ENCODE results near the gene PLIN1. TPM values are rescaled to one million over a fixed set of nuclear protein-coding genes. Genes with fewer than 3 reads are reported as not detected.

The PLIN1 gene
- total and polyA plus RNA-seq, 10 of the 15 experiments (the other 5 are each of a cell fraction or from before 2014, with no cell fraction given): 0.05 to 0.13 (median 0.09) TPM; not detected in 6

- no peak for TF ChIP-seq NFYB (IDR thresholded peaks at IDR 0.05; ENCODE audit: insufficient read depth, low read depth, low read length)
These were observed at the start of gene PLIN1 (continued) for GRCh38 chr15:89679212-89679611.

GRCh38 chr15:89728254-89728653 lies 49.1 kb upstream of the PLIN1 start:
- Histone ChIP-seq H3K79me2 (ENCODE audit: control insufficient read depth, insufficient read depth, low read length) (no peaks in the 10 kb centered on the region), H3K4me1 (ENCODE audit: control insufficient read depth, insufficient read depth, low read length) (no peaks in the 10 kb centered on the region), H3K27me3 (replicated peaks in 1 of 2; ENCODE audit: control insufficient read depth in 2 of 2, insufficient read depth in 2 of 2, low read length in 1 of 2) (no peaks in the 10 kb centered on the region; a peak in 1 of 4 replicates), H3K36me3 (ENCODE audit: control insufficient read depth in 2 of 2, insufficient read depth in 2 of 2, low read length in 1 of 2) (no peaks in the 10 kb centered on the region), H3K9me3 (replicated peaks; ENCODE audit: control insufficient read depth, insufficient read depth, low read length) (no peaks in the 10 kb centered on the region; the same call in 1 of the 3 replicates), H3K4me2 (ENCODE audit: control insufficient read depth, insufficient read depth) (no peak overlapping the region), H2AFZ (ENCODE audit: control insufficient read depth, low read depth, low read length) (no peak overlapping the region), H3K27ac (ENCODE audit: control insufficient read depth, insufficient read depth) (no peak overlapping the region), H3K9ac (ENCODE audit: control insufficient read depth, insufficient read depth, low read length) (no peak overlapping the region), H3K4me3 (no peak overlapping the region), H4K20me1 (ENCODE audit: control insufficient read depth, insufficient read depth) (no peaks in the 10 kb centered on the region)
- ChIA-PET RAD21 (ENCODE audit: unreplicated experiment) (no interaction called here), SMC1A (ENCODE audit: uncharacterized antibody, unreplicated experiment) (no interaction called here), POLR2A (no interaction called here), CTCF (interaction anchor here (0.5 to 4.1 kb wide), 4 partner anchors 9 to 26 kb away, joined by 3 to 23 read pairs (median 3); no protein-coding TSS in a partner anchor)
- WGBS (ENCODE audit: insufficient coverage, insufficient replicate concordance, low lambda C conversion rate, missing lambda C conversion rate): 13% methylated on average over 2 of the region's 2 CpGs
- in situ Hi-C loops (cut with MboI) (no loop called here), intact Hi-C loops (cut with micrococcal nuclease; ENCODE audit: unreplicated experiment) (no loop called here)
- ATAC-seq (no peak), FAIRE-seq (no peak), DNase-seq (ENCODE audit: low read depth, low spot score) (no peak)
- no TSS peak for BruUV-seq (replicated peaks)
- TF ChIP-seq EGR1 (IDR thresholded peaks at IDR 0.05; ENCODE audit: borderline replicate concordance in 1 of 2, low read depth in 2 of 2, low read length in 2 of 2) (no peak), STAT3 (IDR thresholded peaks at IDR 0.05; ENCODE audit: low read depth, low read length) (no peak), NKRF (conservative IDR thresholded peaks at IDR 0.05) (no peak), SMAD5 (IDR thresholded peaks at IDR 0.05; ENCODE audit: low read depth) (no peak), BRCA1 (IDR thresholded peaks at IDR 0.05; ENCODE audit: low read depth, low read length) (no peak), TBL1XR1 (IDR thresholded peaks at IDR 0.05; ENCODE audit: low read depth, low read length) (no peak), BCL11A (IDR thresholded peaks at IDR 0.05; ENCODE audit: low read depth, low read length) (no peak), SIX5 (IDR thresholded peaks at IDR 0.05; ENCODE audit: low read depth, low read length, severe bottlenecking) (no peak), USF1 (IDR thresholded peaks at IDR 0.05; ENCODE audit: borderline replicate concordance, extremely low read length, insufficient read depth, low read depth, low read length) (no peak), EZH2 (IDR thresholded peaks at IDR 0.05; ENCODE audit: borderline replicate concordance, control insufficient read depth, low read depth, low read length) (no peak), DPF2 (IDR thresholded peaks at IDR 0.05) (no peak), NR2C2 (IDR thresholded peaks at IDR 0.05; ENCODE audit: borderline replicate concordance, control insufficient read depth, insufficient read length, low read depth) (no peak), MYB (IDR thresholded peaks at IDR 0.05; ENCODE audit: borderline replicate concordance, low read depth, low read length) (no peak), NR2C1 (IDR thresholded peaks at IDR 0.05) (no peak), SREBF1 (IDR thresholded peaks at IDR 0.05; ENCODE audit: low read length) (no peak), E2F4 (IDR thresholded peaks at IDR 0.05; ENCODE audit: low read depth, low read length) (no peak), SREBF2 (IDR thresholded peaks at IDR 0.05; ENCODE audit: low read length) (no peak)
